GM12875 (cell line): Measurements from ENCODE around the gene CLNK.

Experiments used
- H3K4me3 ChIP-seq: one replicate; pipeline ENCODE4 v1.5.1; 2011; ENCODE audit warnings: low read depth, low read length, control low read depth
- TF ChIP-seq, protein P1 (sequence below): IDR thresholded peaks from 2 replicates; pipeline ENCODE4 v1.5.1; 2011; ENCODE audit warnings: low read depth, mild to moderate bottlenecking, control low read depth, inconsistent platforms, low read length, moderate library complexity, borderline replicate concordance; ENCODE audit not compliant: insufficient read depth

The CLNK gene

DNA sequence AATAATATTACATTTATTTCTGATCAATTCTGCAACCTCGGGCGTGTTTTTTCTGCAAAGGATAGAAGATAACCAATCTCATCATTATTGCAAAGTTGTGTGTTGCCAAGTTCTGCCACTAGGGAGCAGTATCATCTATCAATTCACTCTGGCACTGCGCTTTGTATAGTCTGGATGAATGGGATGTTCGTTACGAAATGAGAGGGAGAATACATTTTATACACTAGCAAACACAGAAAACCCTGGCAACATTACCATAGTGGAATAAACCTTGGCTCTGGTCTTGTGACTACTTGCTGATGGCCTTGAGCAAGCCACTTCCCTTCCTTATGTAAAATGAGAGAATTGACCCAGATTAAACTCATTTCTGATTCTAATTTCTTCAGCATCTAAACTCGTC, 129.9 kb downstream of the CLNK start:
- TF ChIP-seq, protein P1, sequence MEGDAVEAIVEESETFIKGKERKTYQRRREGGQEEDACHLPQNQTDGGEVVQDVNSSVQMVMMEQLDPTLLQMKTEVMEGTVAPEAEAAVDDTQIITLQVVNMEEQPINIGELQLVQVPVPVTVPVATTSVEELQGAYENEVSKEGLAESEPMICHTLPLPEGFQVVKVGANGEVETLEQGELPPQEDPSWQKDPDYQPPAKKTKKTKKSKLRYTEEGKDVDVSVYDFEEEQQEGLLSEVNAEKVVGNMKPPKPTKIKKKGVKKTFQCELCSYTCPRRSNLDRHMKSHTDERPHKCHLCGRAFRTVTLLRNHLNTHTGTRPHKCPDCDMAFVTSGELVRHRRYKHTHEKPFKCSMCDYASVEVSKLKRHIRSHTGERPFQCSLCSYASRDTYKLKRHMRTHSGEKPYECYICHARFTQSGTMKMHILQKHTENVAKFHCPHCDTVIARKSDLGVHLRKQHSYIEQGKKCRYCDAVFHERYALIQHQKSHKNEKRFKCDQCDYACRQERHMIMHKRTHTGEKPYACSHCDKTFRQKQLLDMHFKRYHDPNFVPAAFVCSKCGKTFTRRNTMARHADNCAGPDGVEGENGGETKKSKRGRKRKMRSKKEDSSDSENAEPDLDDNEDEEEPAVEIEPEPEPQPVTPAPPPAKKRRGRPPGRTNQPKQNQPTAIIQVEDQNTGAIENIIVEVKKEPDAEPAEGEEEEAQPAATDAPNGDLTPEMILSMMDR = peak; percentile 61; the same call in 1 of the 2 replicates

DNA sequence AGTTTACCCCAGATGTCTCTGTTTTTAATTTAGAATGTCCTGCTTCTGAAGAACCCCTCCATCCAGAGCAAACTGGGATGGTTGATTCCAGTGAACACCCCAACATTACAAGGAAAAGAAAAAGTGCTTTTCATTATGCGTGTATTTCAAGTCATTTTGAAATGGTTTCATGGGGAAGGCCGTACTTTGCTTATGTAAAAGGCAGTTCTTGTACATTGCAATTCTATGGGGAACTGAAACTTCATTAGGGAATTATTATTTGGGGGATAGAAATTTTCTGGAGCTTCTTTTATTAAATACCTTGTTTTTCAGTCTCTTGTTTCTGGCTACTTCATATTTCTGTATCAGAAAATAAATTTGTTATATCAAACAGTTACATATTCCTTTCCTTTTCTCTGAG, 130.4 kb downstream of the CLNK start:
- no peak overlapping the region for H3K4me3 ChIP-seq
- TF ChIP-seq, protein P1 = no peak

More for the DNA sequence above, 129.9 kb downstream of the CLNK start:
- H3K4me3 ChIP-seq = no peak overlapping the region

DNA sequence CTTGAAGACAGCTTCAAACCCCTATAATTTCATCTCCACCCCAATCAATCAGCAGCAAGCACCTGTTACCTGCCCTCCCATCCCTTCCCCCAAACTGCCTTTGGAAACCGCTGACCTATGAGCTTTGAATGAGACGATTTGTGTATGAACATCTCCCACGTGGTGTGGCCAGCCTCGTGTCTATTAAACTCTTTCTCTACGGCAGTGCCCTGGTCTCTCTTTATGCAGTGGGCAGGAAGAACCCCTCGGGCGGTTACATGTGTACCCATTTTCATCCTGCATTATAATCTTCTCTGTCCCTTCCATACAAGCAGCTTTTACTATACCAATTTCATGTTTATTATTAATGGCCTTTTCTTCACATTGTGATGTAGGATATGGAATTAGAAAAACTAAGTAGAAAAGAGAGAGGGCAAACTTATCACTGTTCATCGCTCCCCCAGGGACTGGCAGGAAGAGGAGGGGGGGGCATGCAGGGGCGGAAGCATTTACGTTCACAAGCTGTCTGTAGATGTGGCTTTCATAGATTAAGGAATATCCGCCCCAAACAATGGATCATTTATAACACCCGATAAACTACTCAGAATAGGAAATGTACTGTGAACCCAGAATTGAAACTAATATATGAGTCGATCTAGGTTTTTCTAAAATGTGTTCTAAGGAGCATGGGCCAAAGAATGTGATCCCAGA, 131.8 kb downstream of the CLNK start:
- TF ChIP-seq, protein P1 = no peak
- H3K4me3 ChIP-seq = no peak overlapping the region

DNA sequence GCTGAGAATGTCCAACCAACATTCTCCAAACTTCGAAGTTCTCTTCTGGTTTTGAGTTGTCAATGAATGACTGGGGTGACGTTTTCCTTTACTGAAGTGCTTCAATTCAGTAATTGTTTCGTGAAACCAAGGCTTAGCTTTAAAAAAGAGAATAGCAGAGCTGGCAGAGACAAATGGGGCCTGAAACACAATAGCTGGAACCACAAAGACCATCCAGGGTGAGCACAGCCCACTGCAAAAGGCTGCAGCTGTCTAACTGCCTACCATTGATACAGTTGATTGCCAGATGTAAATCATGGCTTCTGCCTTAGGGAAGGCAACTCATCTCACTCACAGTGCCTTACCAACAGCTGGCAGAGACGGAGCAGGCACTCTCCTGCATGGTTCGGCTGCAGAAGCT, 148.7 kb downstream of the CLNK start:
- TF ChIP-seq, protein P1 = no peak
- H3K4me3 ChIP-seq = no peak overlapping the region

DNA sequence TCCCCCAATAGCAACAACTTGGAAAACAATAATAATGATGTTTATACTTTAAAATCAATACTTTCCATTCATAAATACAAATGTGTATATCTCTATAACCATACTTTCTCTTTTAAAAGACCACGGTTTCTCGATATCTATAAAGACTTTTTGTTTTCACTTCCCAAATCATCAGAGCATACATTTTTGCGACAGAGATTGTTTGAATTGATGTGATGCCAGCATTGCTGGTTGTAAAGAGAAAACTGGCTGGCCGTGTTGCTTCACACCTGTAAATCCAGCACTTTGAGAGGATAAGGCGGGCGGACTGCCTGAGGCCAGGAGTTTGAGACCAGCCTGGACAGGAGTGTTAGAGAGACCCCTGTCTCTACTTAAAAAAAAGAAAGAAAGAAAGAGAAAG, 149.7 kb downstream of the CLNK start:
- H3K4me3 ChIP-seq = no peak overlapping the region
- TF ChIP-seq, protein P1 = no peak

DNA sequence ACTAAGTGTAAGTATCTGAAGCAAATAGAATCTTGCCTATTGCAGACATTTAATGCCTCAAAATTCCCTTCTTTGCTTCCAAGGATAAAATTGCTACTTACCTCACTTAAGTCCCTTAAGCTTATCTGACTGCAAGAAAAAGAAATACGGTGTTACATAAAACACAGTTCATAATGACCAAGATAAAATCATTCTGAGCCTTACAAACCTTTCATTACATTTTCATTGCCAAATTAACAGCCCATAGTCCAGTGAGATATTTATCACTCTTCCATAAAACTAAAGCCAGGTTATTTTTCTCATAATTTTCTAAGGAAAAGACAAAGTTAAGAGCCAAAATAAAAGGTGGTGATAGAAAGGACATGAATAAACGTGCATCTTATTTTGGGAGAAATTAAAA, 152.4 kb downstream of the CLNK start:
- TF ChIP-seq, protein P1 = no peak
- H3K4me3 ChIP-seq = no peak overlapping the region

- no peak overlapping the region for H3K4me3 ChIP-seq
- TF ChIP-seq, protein P1 = no peak
Observed at GRCh38 chr4:10530137-10530786, 154.3 kb downstream of the CLNK start.
